ENCODE measurements around the gene ZNF74.

DNA sequence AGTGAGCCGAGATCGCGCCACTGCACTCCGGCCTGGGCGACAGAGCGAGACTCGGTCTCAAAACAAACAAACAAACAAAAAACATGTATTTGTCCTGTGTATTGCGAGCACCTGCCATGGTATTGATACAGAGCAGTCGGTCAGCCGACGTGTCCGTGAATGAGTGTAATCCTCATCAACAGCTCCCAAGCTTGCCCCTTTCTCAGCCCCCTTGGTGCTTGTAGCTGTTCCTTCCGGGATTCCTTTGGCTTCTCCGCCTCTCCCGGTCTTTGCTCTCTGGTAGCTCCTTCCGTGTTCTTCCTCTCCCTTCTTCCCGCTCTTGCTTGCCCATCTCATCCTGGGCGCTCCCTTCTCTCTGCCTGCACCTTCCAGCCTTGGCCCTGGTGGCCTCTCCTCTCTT lies 10.9 kb downstream of the ZNF74 start:
- TF ChIP-seq, protein P1, sequence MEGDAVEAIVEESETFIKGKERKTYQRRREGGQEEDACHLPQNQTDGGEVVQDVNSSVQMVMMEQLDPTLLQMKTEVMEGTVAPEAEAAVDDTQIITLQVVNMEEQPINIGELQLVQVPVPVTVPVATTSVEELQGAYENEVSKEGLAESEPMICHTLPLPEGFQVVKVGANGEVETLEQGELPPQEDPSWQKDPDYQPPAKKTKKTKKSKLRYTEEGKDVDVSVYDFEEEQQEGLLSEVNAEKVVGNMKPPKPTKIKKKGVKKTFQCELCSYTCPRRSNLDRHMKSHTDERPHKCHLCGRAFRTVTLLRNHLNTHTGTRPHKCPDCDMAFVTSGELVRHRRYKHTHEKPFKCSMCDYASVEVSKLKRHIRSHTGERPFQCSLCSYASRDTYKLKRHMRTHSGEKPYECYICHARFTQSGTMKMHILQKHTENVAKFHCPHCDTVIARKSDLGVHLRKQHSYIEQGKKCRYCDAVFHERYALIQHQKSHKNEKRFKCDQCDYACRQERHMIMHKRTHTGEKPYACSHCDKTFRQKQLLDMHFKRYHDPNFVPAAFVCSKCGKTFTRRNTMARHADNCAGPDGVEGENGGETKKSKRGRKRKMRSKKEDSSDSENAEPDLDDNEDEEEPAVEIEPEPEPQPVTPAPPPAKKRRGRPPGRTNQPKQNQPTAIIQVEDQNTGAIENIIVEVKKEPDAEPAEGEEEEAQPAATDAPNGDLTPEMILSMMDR (IDR thresholded peaks at IDR 0.05), result no peak
- no peak for TF ChIP-seq POLR2A (IDR thresholded peaks at IDR 0.05)
